IPS-11a (cell line): ENCODE results near the gene SCP2.
"Not testable (repeated sequence)": the region's sequence is repeated elsewhere in the genome, so short reads cannot be mapped to it uniquely, and the experiment has no call there.

ENCODE experiments used
- H3K4me3 ChIP-seq: one replicate; pipeline ENCODE4 v1.5.1; 2013; ENCODE audit warnings: low read depth, low read length, control low read depth

The SCP2 gene

GRCh38 chr1:52916241-52916975, 10.7 kb upstream of the SCP2 start:
- no peak overlapping the region for H3K4me3 ChIP-seq

- no peak overlapping the region for H3K4me3 ChIP-seq
These were observed 9.9 kb upstream of the SCP2 start for GRCh38 chr1:52917156-52917555.

GRCh38 chr1:52917581-52917980, 9.5 kb upstream of the SCP2 start:
- no peak overlapping the region for H3K4me3 ChIP-seq

- no peak overlapping the region for H3K4me3 ChIP-seq
These were observed 8.9 kb upstream of the SCP2 start for GRCh38 chr1:52918201-52918600.

- H3K4me3 ChIP-seq = no peak overlapping the region
These were observed 7.9 kb upstream of the SCP2 start for GRCh38 chr1:52919051-52919722.

GRCh38 chr1:52919723-52920483, 7.2 kb upstream of the SCP2 start:
- no peak overlapping the region for H3K4me3 ChIP-seq

- peak overlapping the region; percentile 53 for H3K4me3 ChIP-seq
These were observed 6.2 kb upstream of the SCP2 start for GRCh38 chr1:52920791-52921291.

- no peak overlapping the region for H3K4me3 ChIP-seq
These were observed 1.5 kb upstream of the SCP2 start for GRCh38 chr1:52925571-52926005.

GRCh38 chr1:52926864-52927211, 238 bp upstream of the SCP2 start:
- peak overlapping the region; percentile 39 for H3K4me3 ChIP-seq

GRCh38 chr1:52928015-52928404, 934 bp downstream of the SCP2 start:
- H3K4me3 ChIP-seq = peak overlapping the region; percentile 36

GRCh38 chr1:52929019-52929418, 1.9 kb downstream of the SCP2 start:
- no peak overlapping the region for H3K4me3 ChIP-seq

- H3K4me3 ChIP-seq = no peak overlapping the region
These were observed 10.5 kb downstream of the SCP2 start for GRCh38 chr1:52937433-52938182.

- H3K4me3 ChIP-seq = no peak overlapping the region
These were observed 11.0 kb downstream of the SCP2 start for GRCh38 chr1:52938183-52938451.

GRCh38 chr1:52943876-52944416, 16.9 kb downstream of the SCP2 start:
- H3K4me3 ChIP-seq = no peak overlapping the region

- H3K4me3 ChIP-seq = no peak overlapping the region
These were observed 17.5 kb downstream of the SCP2 start for GRCh38 chr1:52944566-52944965.

- H3K4me3 ChIP-seq = no peak overlapping the region
These were observed 20.4 kb downstream of the SCP2 start for GRCh38 chr1:52947490-52947889.

- H3K4me3 ChIP-seq = not testable (repeated sequence)
These were observed 22.5 kb downstream of the SCP2 start for GRCh38 chr1:52949602-52950001.

- no peak overlapping the region for H3K4me3 ChIP-seq
These were observed 25.0 kb downstream of the SCP2 start for GRCh38 chr1:52952112-52952511.

- no peak overlapping the region for H3K4me3 ChIP-seq
These were observed 28.3 kb downstream of the SCP2 start for GRCh38 chr1:52955129-52955970.

GRCh38 chr1:52963101-52963500, 36.0 kb downstream of the SCP2 start:
- no peak overlapping the region for H3K4me3 ChIP-seq
